Activated CD4-positive, alpha-beta T cell treated with anti-CD3 and anti-CD28 coated beads for 36 hours (primary cell): ENCODE measurements around the gene SPOP. TPM values are rescaled to one million over a fixed set of nuclear protein-coding genes. Genes with fewer than 3 reads are reported as not detected.

Experiments
- ATAC-seq: fragments of 200-7000 bp; cut with Tn5 transposase; one replicate; pipeline ENCODE4 v1.10.0; 2021; ENCODE audit warnings: mild to moderate bottlenecking, moderate library complexity
- CTCF ChIA-PET: fragments of 350-600 bp; sonication (Branson Sonifier 250); formaldehyde crosslinking; loops from one replicate; lab custom pipeline; 2021; ENCODE audit warnings: antibody characterized with exemption; lab: Charles Lee
- POLR2A ChIA-PET: fragments of 350-600 bp; sonication (Branson Sonifier 250); formaldehyde crosslinking; loops from one replicate; lab custom pipeline; 2021; ENCODE audit warnings: antibody characterized with exemption, inconsistent platforms; lab: Charles Lee
- DNase-seq: peaks from one replicate; pipeline ENCODE4 v3.0.0-alpha.2; 2020
- H3K27ac Mint-ChIP-seq: one replicate; pipeline ENCODE4 v1.8.0; 2021; ENCODE audit warnings: mixed read lengths
- H3K27me3 Mint-ChIP-seq: one replicate; pipeline ENCODE4 v1.8.0; 2021; ENCODE audit warnings: mixed read lengths
- H3K36me3 Mint-ChIP-seq: one replicate; pipeline ENCODE4 v1.8.0; 2021; ENCODE audit warnings: low read depth, mixed read lengths
- H3K4me1 Mint-ChIP-seq: one replicate; pipeline ENCODE4 v1.8.0; 2021; ENCODE audit warnings: mixed read lengths
- H3K4me3 Mint-ChIP-seq: one replicate; pipeline ENCODE4 v1.8.0; 2021; ENCODE audit warnings: mild to moderate bottlenecking, moderate library complexity, mixed read lengths
- H3K9me3 Mint-ChIP-seq: one replicate; pipeline ENCODE4 v1.8.0; 2021; ENCODE audit warnings: low read depth, mixed read lengths
- intact Hi-C, 2 experiments: fragments of 100-400 bp; cut with DNase I in 1 of 2; cut with micrococcal nuclease in 1 of 2; formaldehyde crosslinking; loops; one replicate each; pipeline versions ENCODE4 v1.14.2 to v1.15.1; 2022 to 2024; cut with DNase I, micrococcal nuclease
- total RNA-seq, 2 experiments: library from RNA; stranded (reverse); gene quantifications; one replicate each; pipeline ENCODE4 v1.2.3, GENCODE V29; 2021

SPOP gene
- total RNA-seq, 2 experiments from 2014 or later: 57.0 to 64.6 TPM

DNA sequence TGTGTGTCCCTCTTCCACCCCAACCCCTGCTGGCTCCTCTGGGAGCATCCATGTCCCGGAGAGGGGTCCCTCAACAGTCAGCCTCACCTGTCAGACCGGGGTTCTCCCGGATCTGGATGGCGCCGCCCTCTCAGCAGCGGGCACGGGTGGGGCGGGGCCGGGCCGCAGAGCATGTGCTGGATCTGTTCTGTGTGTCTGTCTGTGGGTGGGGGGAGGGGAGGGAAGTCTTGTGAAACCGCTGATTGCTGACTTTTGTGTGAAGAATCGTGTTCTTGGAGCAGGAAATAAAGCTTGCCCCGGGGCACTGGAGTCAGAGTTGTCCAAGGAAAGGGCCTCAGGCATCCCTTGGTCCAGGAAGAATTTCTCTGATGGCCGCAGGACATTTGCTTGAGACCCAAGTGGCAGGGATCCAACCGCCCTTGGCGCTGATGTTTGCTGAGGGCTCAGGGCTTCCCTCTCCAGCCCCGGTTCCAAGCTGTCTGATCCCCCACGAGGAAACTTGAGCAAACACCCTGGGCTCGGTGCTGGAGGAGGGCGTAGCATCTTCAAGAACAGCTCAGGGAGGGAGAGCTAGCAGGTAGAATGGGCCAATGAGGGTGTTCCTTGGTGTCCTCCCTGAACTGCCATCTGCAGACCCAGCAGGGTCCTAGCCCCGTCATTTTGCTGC is 97.7 kb downstream of the SPOP start:
- DNase-seq (no peak), ATAC-seq (no peak)
- ChIA-PET POLR2A (no interaction called here), CTCF (interaction anchor here (0.6 to 2.0 kb wide), 5 partner anchors 10 to 124 kb away, joined by 3 to 15 read pairs (median 4); no protein-coding TSS in a partner anchor)
- intact Hi-C loops: no loop called here
- Mint-ChIP-seq H3K9me3 (no peaks in the 10 kb centered on the region), H3K27me3 (peaks cover 17% of the 10 kb centered on the region), H3K4me1 (peaks cover 3% of the 10 kb centered on the region), H3K27ac (no peak overlapping the region), H3K36me3 (no peaks in the 10 kb centered on the region), H3K4me3 (no peak overlapping the region)

- H3K4me1 Mint-ChIP-seq: peaks cover 3% of the 10 kb centered on the region
- no peaks in the 10 kb centered on the region for H3K9me3 Mint-ChIP-seq
- H3K4me3 Mint-ChIP-seq: no peak overlapping the region
- ATAC-seq (no peak), DNase-seq (no peak)
- CTCF ChIA-PET: interaction anchor here (0.5 to 2.0 kb wide), 5 partner anchors 9 to 241 kb away, joined by 3 to 15 read pairs (median 5); no protein-coding TSS in a partner anchor
- H3K36me3 Mint-ChIP-seq: no peaks in the 10 kb centered on the region
- peaks cover 18% of the 10 kb centered on the region for H3K27me3 Mint-ChIP-seq
- intact Hi-C loops: no loop called here
- no peak overlapping the region for H3K27ac Mint-ChIP-seq
- POLR2A ChIA-PET: no interaction called here
Measured at GRCh38 chr17:49579522-49579921, 98.4 kb downstream of the SPOP start.

DNA sequence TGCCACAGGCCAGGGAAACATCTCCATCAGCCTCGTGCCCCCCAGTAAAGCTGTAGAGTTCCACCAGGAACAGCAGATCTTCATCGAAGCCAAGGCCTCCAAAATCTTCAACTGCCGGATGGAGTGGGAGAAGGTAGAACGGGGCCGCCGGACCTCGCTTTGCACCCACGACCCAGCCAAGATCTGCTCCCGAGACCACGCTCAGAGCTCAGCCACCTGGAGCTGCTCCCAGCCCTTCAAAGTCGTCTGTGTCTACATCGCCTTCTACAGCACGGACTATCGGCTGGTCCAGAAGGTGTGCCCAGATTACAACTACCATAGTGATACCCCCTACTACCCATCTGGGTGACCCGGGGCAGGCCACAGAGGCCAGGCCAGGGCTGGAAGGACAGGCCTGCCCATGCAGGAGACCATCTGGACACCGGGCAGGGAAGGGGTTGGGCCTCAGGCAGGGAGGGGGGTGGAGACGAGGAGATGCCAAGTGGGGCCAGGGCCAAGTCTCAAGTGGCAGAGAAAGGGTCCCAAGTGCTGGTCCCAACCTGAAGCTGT is 98.9 kb downstream of the SPOP start:
- ATAC-seq: no peak
- Mint-ChIP-seq H3K4me3 (no peak overlapping the region), H3K4me1 (peaks cover 3% of the 10 kb centered on the region), H3K9me3 (no peaks in the 10 kb centered on the region), H3K27me3 (peaks cover 19% of the 10 kb centered on the region), H3K36me3 (no peaks in the 10 kb centered on the region), H3K27ac (no peak overlapping the region)
- no peak for DNase-seq
- ChIA-PET POLR2A (no interaction called here), CTCF (interaction anchor here (0.5 to 2.0 kb wide), 6 partner anchors 9 to 322 kb away, joined by 3 to 15 read pairs (median 3); no protein-coding TSS in a partner anchor)
- intact Hi-C loops: no loop called here

DNA sequence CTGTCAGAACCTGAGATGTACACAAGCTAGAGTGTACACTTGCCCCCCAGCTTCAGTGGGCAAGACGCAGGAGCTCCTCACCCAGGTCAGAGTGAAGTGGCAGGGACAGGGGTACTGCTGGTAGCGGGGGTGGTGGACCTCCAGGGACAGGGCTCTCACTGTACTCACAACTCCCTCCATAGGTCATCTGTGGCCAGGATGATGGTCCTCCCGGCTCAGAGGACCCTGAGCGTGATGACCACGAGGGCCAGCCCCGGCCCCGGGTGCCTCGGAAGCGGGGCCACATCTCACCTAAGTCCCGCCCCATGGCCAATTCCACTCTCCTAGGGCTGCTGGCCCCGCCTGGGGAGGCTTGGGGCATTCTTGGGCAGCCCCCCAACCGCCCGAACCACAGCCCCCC is 99.5 kb downstream of the SPOP start:
- ATAC-seq (no peak), DNase-seq (no peak)
- ChIA-PET POLR2A (interaction anchor here (0.6 kb wide), 1 partner anchor 162 kb away, joined by 3 read pairs; no protein-coding TSS in a partner anchor), CTCF (interaction anchor here (0.6 to 2.0 kb wide), 7 partner anchors 9 to 381 kb away, joined by 3 to 15 read pairs (median 3); no protein-coding TSS in a partner anchor)
- intact Hi-C loops: no loop called here
- Mint-ChIP-seq H3K4me1 (peaks cover 3% of the 10 kb centered on the region), H3K9me3 (no peaks in the 10 kb centered on the region), H3K27ac (no peak overlapping the region), H3K4me3 (no peak overlapping the region), H3K36me3 (no peaks in the 10 kb centered on the region), H3K27me3 (peaks cover 25% of the 10 kb centered on the region)

DNA sequence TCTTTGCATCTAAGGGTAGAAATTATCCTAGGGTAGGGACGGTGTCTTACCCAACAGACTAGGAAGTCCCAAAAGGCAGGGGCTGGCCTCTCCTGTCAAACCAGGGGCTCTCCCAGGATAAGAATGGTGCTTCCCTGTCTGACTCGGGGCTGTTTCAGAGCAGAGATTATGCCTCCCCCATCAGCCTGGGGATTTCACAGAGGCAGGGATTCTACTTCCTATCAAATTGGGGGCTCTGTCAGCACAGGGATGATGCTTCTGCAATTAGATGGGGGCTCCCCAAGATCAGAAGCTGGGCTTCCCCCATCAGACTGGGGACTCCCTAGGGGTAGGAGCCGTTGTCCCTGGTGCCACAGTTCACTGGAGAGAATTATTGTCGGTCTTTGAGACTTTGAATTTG is 99.9 kb downstream of the SPOP start:
- Mint-ChIP-seq H3K4me1 (peaks cover 3% of the 10 kb centered on the region), H3K27me3 (peaks cover 29% of the 10 kb centered on the region), H3K9me3 (no peaks in the 10 kb centered on the region), H3K4me3 (no peak overlapping the region), H3K27ac (no peak overlapping the region), H3K36me3 (no peaks in the 10 kb centered on the region)
- POLR2A ChIA-PET: interaction anchor here (0.6 kb wide), 1 partner anchor 163 kb away, joined by 3 read pairs; no protein-coding TSS in a partner anchor
- DNase-seq (no peak), ATAC-seq (no peak)
- CTCF ChIA-PET: interaction anchor here (0.7 to 2.0 kb wide), 5 partner anchors 8 to 381 kb away, joined by 3 to 15 read pairs (median 3); no protein-coding TSS in a partner anchor
- intact Hi-C loops: no loop called here

GRCh38 chr17:49577650-49577934 is 100.3 kb downstream of the SPOP start:
- no peak for DNase-seq
- Mint-ChIP-seq H3K27ac (no peak overlapping the region), H3K27me3 (peaks cover 29% of the 10 kb centered on the region), H3K4me3 (no peak overlapping the region), H3K9me3 (no peaks in the 10 kb centered on the region), H3K4me1 (peaks cover 3% of the 10 kb centered on the region), H3K36me3 (no peaks in the 10 kb centered on the region)
- intact Hi-C loops: no loop called here
- CTCF ChIA-PET: interaction anchor here (14.2 kb wide), 1 partner anchor 120 kb away, joined by 458 read pairs; the partner anchor contains the start of gene SLC35B1
- POLR2A ChIA-PET: no interaction called here
- no peak for ATAC-seq

GRCh38 chr17:49576917-49577649 is 100.8 kb downstream of the SPOP start:
- Mint-ChIP-seq H3K36me3 (no peaks in the 10 kb centered on the region), H3K27me3 (peaks cover 29% of the 10 kb centered on the region), H3K4me3 (peak overlapping the region; percentile 56), H3K9me3 (no peaks in the 10 kb centered on the region), H3K27ac (no peak overlapping the region), H3K4me1 (peaks cover 3% of the 10 kb centered on the region)
- CTCF ChIA-PET: interaction anchor here (0.7 to 14.2 kb wide), 3 partner anchors 20 to 139 kb away, joined by 3 to 458 read pairs (median 3); partner anchors contain the start of gene SLC35B1
- POLR2A ChIA-PET: no interaction called here
- intact Hi-C loops: no loop called here
- ATAC-seq (no peak), DNase-seq (no peak)

DNA sequence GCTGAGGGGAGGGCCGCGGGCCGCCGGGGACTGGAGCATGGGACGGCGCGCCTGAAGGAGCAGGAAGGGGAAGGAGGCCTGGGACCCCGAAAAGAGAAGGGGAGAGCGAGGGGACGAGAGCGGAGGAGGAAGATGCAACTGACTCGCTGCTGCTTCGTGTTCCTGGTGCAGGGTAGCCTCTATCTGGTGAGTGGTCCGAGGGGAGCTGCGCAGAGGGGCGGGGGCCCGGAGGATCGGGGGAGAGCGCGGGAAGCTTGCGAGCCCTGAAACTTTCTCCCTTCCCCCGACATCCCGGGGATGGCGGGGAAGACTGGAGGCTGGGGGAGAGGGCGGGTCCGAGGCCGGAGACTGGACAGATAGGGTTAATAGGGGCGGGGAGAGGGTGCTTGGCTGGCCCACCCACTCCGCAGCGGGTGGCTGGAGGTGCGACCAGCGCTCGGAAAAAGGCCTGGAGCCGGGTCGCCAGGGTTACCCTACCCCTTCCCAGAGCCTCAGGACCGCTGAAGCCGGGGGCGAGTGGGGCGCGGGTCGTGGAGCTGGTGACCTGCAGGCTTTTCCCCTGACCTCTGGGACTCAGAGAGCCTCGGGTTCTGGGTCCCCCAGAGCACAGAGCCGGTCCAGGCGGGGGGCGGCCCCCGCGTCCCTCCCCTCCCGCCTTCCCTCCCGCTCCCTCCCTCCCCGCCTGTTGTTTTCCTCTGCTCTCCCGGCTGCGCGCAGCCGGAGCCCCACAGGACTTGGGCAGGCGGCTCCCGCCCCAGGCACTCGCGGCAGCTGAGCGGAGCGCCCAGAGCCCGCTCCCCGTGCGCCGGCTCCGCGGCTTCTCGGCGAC is 101.6 kb downstream of the SPOP start:
- H3K9me3 Mint-ChIP-seq: no peaks in the 10 kb centered on the region
- H3K4me1 Mint-ChIP-seq: peaks cover 3% of the 10 kb centered on the region
- no peaks in the 10 kb centered on the region for H3K36me3 Mint-ChIP-seq
- ChIA-PET CTCF (interaction anchor here (0.6 to 14.2 kb wide), 10 partner anchors 20 to 718 kb away, joined by 3 to 458 read pairs (median 3); partner anchors contain the start of gene SLC35B1), POLR2A (no interaction called here)
- ATAC-seq (peak; percentile 23), DNase-seq (no peak)
- H3K27me3 Mint-ChIP-seq: peaks cover 35% of the 10 kb centered on the region
- peak overlapping the region; percentile 61 for H3K4me3 Mint-ChIP-seq
- H3K27ac Mint-ChIP-seq: no peak overlapping the region
- intact Hi-C loops: no loop called here

DNA sequence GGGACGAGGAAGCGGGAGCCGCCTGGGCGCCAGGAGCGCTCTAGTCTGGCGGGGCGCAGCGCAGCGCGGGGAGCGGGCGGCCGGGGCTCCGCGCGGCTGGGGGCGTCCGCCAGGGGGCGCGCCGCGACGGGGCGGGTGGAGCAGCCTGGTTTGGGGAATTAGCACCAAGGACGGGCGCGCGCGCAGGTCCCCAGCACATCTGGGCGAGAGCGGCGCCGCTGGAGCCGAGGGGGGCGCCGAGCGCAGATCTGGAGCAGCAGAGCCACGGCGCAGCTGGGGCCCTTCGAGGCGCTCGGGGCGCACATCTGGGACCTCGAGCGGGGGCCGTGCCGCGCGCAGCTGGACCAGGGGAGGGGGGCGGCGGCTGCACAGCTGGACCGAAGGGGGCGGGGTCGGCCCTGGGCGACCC is 102.2 kb downstream of the SPOP start, which contains the start of gene NXPH3:
Gene NXPH3, plus strand, starts transcription at position 193 of the 409 bp plus-strand sequence. CDS start 349 bp downstream, outside the sequence.
- ChIA-PET CTCF (interaction anchor here (0.5 to 14.2 kb wide), 13 partner anchors 19 to 719 kb away, joined by 3 to 458 read pairs (median 3); partner anchors contain the start of gene SLC35B1), POLR2A (no interaction called here)
- Mint-ChIP-seq H3K27ac (no peak within 1 kb of the TSS), H3K27me3 (peaks cover 40% of the 10 kb centered on the region), H3K4me1 (peaks cover 3% of the 10 kb centered on the region), H3K36me3 (no peaks in the 10 kb centered on the region), H3K9me3 (no peaks in the 10 kb centered on the region), H3K4me3 (peak within 1 kb of the TSS; percentile 61)
- ATAC-seq: peak; percentile 87
- DNase-seq: peak; percentile 86
- intact Hi-C loops: loop anchor here in 1 of 2 experiments (1.0 kb wide), 3 partner anchors 102 to 133 kb away; no protein-coding TSS in a partner anchor

- intact Hi-C loops: loop anchor here in 1 of 2 experiments (1.0 kb wide), 3 partner anchors 102 to 133 kb away; no protein-coding TSS in a partner anchor
- Mint-ChIP-seq H3K36me3 (no peaks in the 10 kb centered on the region), H3K4me3 (peak overlapping the region; percentile 61), H3K27ac (no peak overlapping the region), H3K9me3 (no peaks in the 10 kb centered on the region), H3K27me3 (peaks cover 40% of the 10 kb centered on the region), H3K4me1 (peaks cover 3% of the 10 kb centered on the region)
- ATAC-seq: no peak
- no peak for DNase-seq
- POLR2A ChIA-PET: no interaction called here
- CTCF ChIA-PET: interaction anchor here (0.5 to 14.2 kb wide), 7 partner anchors 18 to 285 kb away, joined by 3 to 458 read pairs (median 3); partner anchors contain the start of gene SLC35B1
Measured at GRCh38 chr17:49574945-49575678, 102.8 kb downstream of the SPOP start.
